Loucy (cell line): ENCODE measurements around the gene DEFB110.

Source experiments
- H2AFZ ChIP-seq: fragments of 200-600 bp; sonication (generic); 2 replicates; pipeline ENCODE4 v1.6.0; 2016; ENCODE audit warnings: antibody characterized with exemption, mild to moderate bottlenecking, low read length, moderate library complexity
- H3F3A ChIP-seq: fragments of 200-600 bp; 2 replicates; pipeline ENCODE4 v1.6.0; 2016; ENCODE audit warnings: antibody characterized with exemption, low read depth, mild to moderate bottlenecking
- H3K27me3 ChIP-seq: fragments of 200-600 bp; sonication (generic); 2 replicates; pipeline ENCODE4 v1.6.1; 2014; ENCODE audit warnings: low read length, mild to moderate bottlenecking; ENCODE audit not compliant: insufficient read depth, poor library complexity, severe bottlenecking
- H3K36me3 ChIP-seq: fragments of 200-600 bp; sonication (generic); 2 replicates; pipeline ENCODE4 v1.6.1; 2016; ENCODE audit warnings: low read length; ENCODE audit not compliant: insufficient read depth
- H3K4me1 ChIP-seq: fragments of 200-600 bp; sonication (generic); 2 replicates; pipeline ENCODE4 v1.5.1; 2014; ENCODE audit warnings: low read length, mild to moderate bottlenecking; ENCODE audit not compliant: insufficient read depth, poor library complexity, severe bottlenecking
- H3K4me2 ChIP-seq: fragments of 200-600 bp; sonication (generic); 2 replicates; pipeline ENCODE4 v1.6.0; 2014; ENCODE audit warnings: antibody characterized with exemption, low read length, low read depth, mild to moderate bottlenecking; ENCODE audit not compliant: poor library complexity, severe bottlenecking
- H3K4me3 ChIP-seq: fragments of 200-600 bp; sonication (generic); 2 replicates; pipeline ENCODE4 v1.5.1; 2014; ENCODE audit warnings: low read length, mild to moderate bottlenecking, mixed read lengths; ENCODE audit not compliant: poor library complexity, severe bottlenecking
- H3K79me2 ChIP-seq: fragments of 200-600 bp; sonication (generic); 2 replicates; pipeline ENCODE4 v1.6.1; 2014; ENCODE audit warnings: low read length; ENCODE audit not compliant: insufficient read depth
- H3K9ac ChIP-seq: fragments of 200-600 bp; sonication (generic); 2 replicates; pipeline ENCODE4 v1.6.0; 2014; ENCODE audit warnings: mild to moderate bottlenecking, low read depth, low read length, moderate library complexity; ENCODE audit not compliant: poor library complexity, severe bottlenecking
- H3K9me2 ChIP-seq: fragments of 200-600 bp; sonication (generic); replicated peaks from 2 replicates; pipeline ENCODE4 v1.6.1; 2016; ENCODE audit warnings: low read depth, low read length, mixed read lengths
- H3K9me3 ChIP-seq: fragments of 200-600 bp; sonication (generic); 2 replicates; pipeline ENCODE4 v1.6.1; 2014; ENCODE audit warnings: mild to moderate bottlenecking, antibody characterized with exemption, low read length, low read depth; ENCODE audit not compliant: insufficient read depth
- H4K20me1 ChIP-seq: fragments of 200-600 bp; sonication (generic); 2 replicates; pipeline ENCODE4 v1.6.0; 2014; ENCODE audit warnings: antibody characterized with exemption, low read length, mild to moderate bottlenecking; ENCODE audit not compliant: insufficient read depth, poor library complexity, severe bottlenecking
- EZH2phosphoT487 ChIP-seq: fragments of 200-600 bp; IDR thresholded peaks from 2 replicates; pipeline ENCODE4 v1.6.1; 2018; ENCODE audit warnings: antibody characterized with exemption, mild to moderate bottlenecking, moderate library complexity, borderline replicate concordance
- TF ChIP-seq, protein P1 (sequence below): fragments of 200-600 bp; sonication (generic); conservative IDR thresholded peaks from 2 replicates; pipeline ENCODE4 v1.5.1; 2014; ENCODE audit warnings: mild to moderate bottlenecking, antibody characterized with exemption, low read length

Gene DEFB110

DNA sequence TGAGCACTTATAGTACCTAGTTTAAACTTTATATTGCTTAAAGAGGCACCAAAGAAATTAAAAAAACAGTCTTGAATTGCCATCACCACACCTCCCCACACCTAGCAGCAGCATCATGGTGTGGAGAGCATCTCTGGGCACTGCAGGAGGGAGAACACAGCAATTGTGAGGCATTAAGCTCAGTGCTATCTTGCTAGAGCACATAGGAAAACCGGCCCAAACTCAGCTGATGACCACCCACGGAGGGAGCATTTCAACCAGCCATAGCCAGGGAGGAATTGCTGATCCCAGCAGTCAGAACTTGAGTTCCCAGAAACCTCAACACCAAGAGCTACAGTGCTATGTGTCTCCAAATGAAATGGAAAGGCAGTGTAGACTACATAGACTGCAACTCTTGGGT is 32.9 kb downstream of the DEFB110 start:
- Histone ChIP-seq H3K9me2 (no peaks in the 10 kb centered on the region), H3K9me3 (no peaks in the 10 kb centered on the region; the same call in 1 of the 2 replicates), H3K79me2 (no peaks in the 10 kb centered on the region), H4K20me1 (no peaks in the 10 kb centered on the region), H2AFZ (no peak overlapping the region), H3F3A (no peaks in the 10 kb centered on the region), H3K9ac (no peak overlapping the region), H3K4me2 (no peak overlapping the region), H3K36me3 (no peaks in the 10 kb centered on the region), H3K4me3 (no peak overlapping the region), H3K4me1 (no peaks in the 10 kb centered on the region), H3K27me3 (no peaks in the 10 kb centered on the region)
- TF ChIP-seq, protein P1, sequence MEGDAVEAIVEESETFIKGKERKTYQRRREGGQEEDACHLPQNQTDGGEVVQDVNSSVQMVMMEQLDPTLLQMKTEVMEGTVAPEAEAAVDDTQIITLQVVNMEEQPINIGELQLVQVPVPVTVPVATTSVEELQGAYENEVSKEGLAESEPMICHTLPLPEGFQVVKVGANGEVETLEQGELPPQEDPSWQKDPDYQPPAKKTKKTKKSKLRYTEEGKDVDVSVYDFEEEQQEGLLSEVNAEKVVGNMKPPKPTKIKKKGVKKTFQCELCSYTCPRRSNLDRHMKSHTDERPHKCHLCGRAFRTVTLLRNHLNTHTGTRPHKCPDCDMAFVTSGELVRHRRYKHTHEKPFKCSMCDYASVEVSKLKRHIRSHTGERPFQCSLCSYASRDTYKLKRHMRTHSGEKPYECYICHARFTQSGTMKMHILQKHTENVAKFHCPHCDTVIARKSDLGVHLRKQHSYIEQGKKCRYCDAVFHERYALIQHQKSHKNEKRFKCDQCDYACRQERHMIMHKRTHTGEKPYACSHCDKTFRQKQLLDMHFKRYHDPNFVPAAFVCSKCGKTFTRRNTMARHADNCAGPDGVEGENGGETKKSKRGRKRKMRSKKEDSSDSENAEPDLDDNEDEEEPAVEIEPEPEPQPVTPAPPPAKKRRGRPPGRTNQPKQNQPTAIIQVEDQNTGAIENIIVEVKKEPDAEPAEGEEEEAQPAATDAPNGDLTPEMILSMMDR = no peak
- no peak for TF ChIP-seq EZH2phosphoT487

DNA sequence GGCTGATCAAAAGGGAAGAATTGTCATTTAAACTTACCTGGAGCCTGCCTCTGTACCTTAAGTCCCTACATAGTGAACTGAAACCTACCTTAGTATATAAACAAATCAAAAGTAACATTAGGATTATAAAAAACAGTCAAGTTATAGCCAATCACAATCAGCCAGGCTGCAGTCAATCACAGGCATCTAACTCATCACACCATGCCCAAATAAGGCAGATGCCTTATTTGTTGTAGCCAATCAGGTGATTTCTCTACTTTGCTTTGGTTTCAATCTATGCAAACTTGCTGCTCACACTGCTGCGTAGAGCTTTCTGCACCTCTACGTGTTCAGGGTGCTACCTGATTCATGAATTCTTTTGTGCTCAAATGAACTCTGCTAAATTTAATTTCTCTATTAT is 34.0 kb downstream of the DEFB110 start:
- Histone ChIP-seq H3K9me2 (no peaks in the 10 kb centered on the region), H3K36me3 (no peaks in the 10 kb centered on the region), H3K4me2 (no peak overlapping the region), H3F3A (no peaks in the 10 kb centered on the region), H3K4me1 (no peaks in the 10 kb centered on the region), H3K9me3 (no peaks in the 10 kb centered on the region; the same call in 1 of the 2 replicates), H4K20me1 (no peaks in the 10 kb centered on the region), H3K79me2 (no peaks in the 10 kb centered on the region), H3K9ac (no peak overlapping the region), H3K27me3 (no peaks in the 10 kb centered on the region), H2AFZ (no peak overlapping the region), H3K4me3 (no peak overlapping the region)
- TF ChIP-seq EZH2phosphoT487 = no peak
- TF ChIP-seq, protein P1 = no peak

DNA sequence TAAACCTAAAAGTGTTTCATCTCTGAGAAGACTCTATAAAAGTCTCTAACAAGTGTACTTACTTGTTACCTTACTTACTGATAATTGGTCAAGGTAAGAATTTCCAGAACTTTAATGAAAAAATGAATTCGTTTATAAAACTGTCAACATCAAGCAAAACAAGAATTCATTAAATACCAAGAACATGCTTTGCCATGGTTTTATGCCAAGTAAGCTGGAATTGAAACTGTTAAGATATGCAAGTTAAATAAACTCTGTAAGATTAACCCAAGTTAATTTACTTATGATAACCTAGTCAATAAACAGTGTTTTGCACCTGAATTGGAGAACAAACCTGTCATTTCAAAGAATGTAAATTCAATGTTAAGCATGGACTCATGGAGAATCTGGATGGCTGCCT is 35.2 kb downstream of the DEFB110 start:
- Histone ChIP-seq H3K9me3 (no peaks in the 10 kb centered on the region; the same call in 1 of the 2 replicates), H3K27me3 (no peaks in the 10 kb centered on the region), H3K4me2 (no peak overlapping the region)

DNA sequence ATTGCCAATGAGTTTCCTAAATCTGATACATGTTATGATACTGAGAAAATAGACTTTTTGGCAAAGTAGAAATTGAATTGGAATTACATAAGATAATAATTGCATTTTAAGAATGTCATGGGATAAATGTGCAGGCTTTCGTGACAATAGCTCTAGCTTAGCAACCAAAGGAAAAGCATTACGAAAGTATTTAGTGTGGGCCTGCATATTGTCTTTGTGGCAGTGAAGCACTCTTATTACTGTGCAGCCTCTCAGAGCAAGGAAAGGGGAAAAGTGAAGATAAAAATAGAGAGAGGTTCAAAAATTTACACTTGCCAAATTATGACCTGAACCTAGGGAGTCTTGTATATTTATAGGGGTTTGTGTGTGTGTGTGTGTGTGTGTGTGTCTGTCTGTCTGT is 39.7 kb downstream of the DEFB110 start:
- Histone ChIP-seq H3K9me2 (no peaks in the 10 kb centered on the region), H3K4me1 (peaks cover 6% of the 10 kb centered on the region), H3F3A (no peaks in the 10 kb centered on the region), H3K9me3 (no peaks in the 10 kb centered on the region), H2AFZ (no peak overlapping the region), H4K20me1 (no peaks in the 10 kb centered on the region), H3K27me3 (no peaks in the 10 kb centered on the region), H3K36me3 (no peaks in the 10 kb centered on the region), H3K9ac (no peak overlapping the region), H3K79me2 (no peaks in the 10 kb centered on the region), H3K4me3 (no peak overlapping the region), H3K4me2 (no peak overlapping the region)
- no peak for TF ChIP-seq EZH2phosphoT487
- TF ChIP-seq, protein P1 = no peak

More for the DNA sequence above, 35.2 kb downstream of the DEFB110 start:
- Histone ChIP-seq H3K9me2 (no peaks in the 10 kb centered on the region), H3K36me3 (no peaks in the 10 kb centered on the region), H2AFZ (no peak overlapping the region), H3F3A (no peaks in the 10 kb centered on the region), H4K20me1 (no peaks in the 10 kb centered on the region), H3K4me1 (no peaks in the 10 kb centered on the region), H3K4me3 (no peak overlapping the region), H3K79me2 (no peaks in the 10 kb centered on the region), H3K9ac (no peak overlapping the region)
- no peak for TF ChIP-seq EZH2phosphoT487
